ENCODE results near the gene GNAI1.

- TF ChIP-seq POLR2A (IDR thresholded peaks at IDR 0.05) = no peak
- TF ChIP-seq CTCF (IDR thresholded peaks at IDR 0.05) = no peak
These were observed 129.2 kb downstream of the GNAI1 start for GRCh38 chr7:80263821-80264220.

Measured in uterus (tissue), 2 donors.